VCaP (cell line): ENCODE results near the gene GFM2.

Experiments used
- H3K27ac ChIP-seq: fragments of 450-650 bp; 2 replicates; pipeline ENCODE4 v1.5.1; 2017
- CTCF ChIP-seq: fragments of 450-650 bp; conservative IDR thresholded peaks from 2 replicates; pipeline ENCODE4 v1.5.1; 2017; ENCODE audit warnings: mild to moderate bottlenecking, moderate library complexity

Gene GFM2

GRCh38 chr5:74786851-74787250 is 19.9 kb upstream of the GFM2 start:
- TF ChIP-seq CTCF, result peak; percentile 40; the same call in 1 of the 2 replicates
- H3K27ac ChIP-seq, result no peak overlapping the region

GRCh38 chr5:74778609-74779008 is 11.7 kb upstream of the GFM2 start:
- no peak overlapping the region for H3K27ac ChIP-seq
- TF ChIP-seq CTCF, result no peak

- TF ChIP-seq CTCF, result no peak
- no peak overlapping the region for H3K27ac ChIP-seq
These were observed 5.4 kb upstream of the GFM2 start for GRCh38 chr5:74772359-74772758.

- TF ChIP-seq CTCF, result no peak
- H3K27ac ChIP-seq, result peak overlapping the region; percentile 81
These were observed 629 bp upstream of the GFM2 start for GRCh38 chr5:74767579-74767913.

- H3K27ac ChIP-seq, result peak overlapping the region; percentile 81
- TF ChIP-seq CTCF, result peak; percentile 70
These were observed 484 bp downstream of the GFM2 start for GRCh38 chr5:74766418-74766848.

GRCh38 chr5:74765929-74766328 is 988 bp downstream of the GFM2 start:
- H3K27ac ChIP-seq, result peak overlapping the region; percentile 81
- no peak for TF ChIP-seq CTCF

- H3K27ac ChIP-seq, result peak overlapping the region; percentile 81; the same call in 1 of the 2 replicates
- TF ChIP-seq CTCF, result no peak
These were observed 1.7 kb downstream of the GFM2 start for GRCh38 chr5:74765201-74765600.

GRCh38 chr5:74763504-74763903 is 3.4 kb downstream of the GFM2 start:
- no peak overlapping the region for H3K27ac ChIP-seq
- no peak for TF ChIP-seq CTCF
